HepG2 (cell line): Measurements from ENCODE around the gene MARF1. TPM values are rescaled to one million over a fixed set of nuclear protein-coding genes. Genes with fewer than 3 reads are reported as not detected.

Experiments used
- DRAP1 ChIP-seq: IDR thresholded peaks from 2 replicates; pipeline ENCODE4 v1.6.1; 2016; ENCODE audit warnings: missing genetic modification reagents, missing compliant biosample characterization
- GLMP ChIP-seq: sonication (generic); formaldehyde crosslinking; IDR thresholded peaks from 2 replicates; pipeline ENCODE4 v1.9.0; 2021; ENCODE audit warnings: missing genetic modification reagents, mild to moderate bottlenecking, borderline replicate concordance
- HNF4A ChIP-seq: sonication (generic); formaldehyde crosslinking; IDR thresholded peaks from 2 replicates; pipeline ENCODE4 v1.4.0; 2020; ENCODE audit warnings: missing genetic modification reagents
- MXD3 ChIP-seq: IDR thresholded peaks from 2 replicates; pipeline ENCODE4 v1.6.1; 2016; ENCODE audit warnings: mild to moderate bottlenecking, missing biosample characterization, missing genetic modification reagents
- NRL ChIP-seq: sonication (generic); formaldehyde crosslinking; IDR thresholded peaks from 2 replicates; pipeline ENCODE4 v1.5.0; 2020; ENCODE audit warnings: missing genetic modification reagents, mild to moderate bottlenecking, moderate library complexity, borderline replicate concordance
- RARA ChIP-seq: IDR thresholded peaks from 2 replicates; pipeline ENCODE4 v1.6.1; 2016; ENCODE audit warnings: missing genetic modification reagents, missing compliant biosample characterization
- SOX13 ChIP-seq, 3 experiments: fragments of 450-650 bp in 1 of 3; sonication (generic) in 1 of 3; formaldehyde crosslinking in 1 of 3; IDR thresholded peaks in 2 of 3; conservative IDR thresholded peaks in 1 of 3; 2 replicates each; pipeline versions ENCODE4 v1.5.0 to v1.6.1; 2016 to 2020; ENCODE audit warnings: antibody characterized with exemption in 1 of 3, mild to moderate bottlenecking in 1 of 3, missing compliant biosample characterization in 1 of 3, missing genetic modification reagents in 1 of 3, moderate library complexity in 1 of 3
- SOX5 ChIP-seq: IDR thresholded peaks from 2 replicates; pipeline ENCODE4 v1.6.1; 2016; ENCODE audit warnings: borderline replicate concordance
- ZBTB42 ChIP-seq: sonication (generic); formaldehyde crosslinking; IDR thresholded peaks from 2 replicates; pipeline ENCODE4 v1.5.0; 2020; ENCODE audit warnings: mild to moderate bottlenecking, missing genetic modification reagents
- ZNF136 ChIP-seq: sonication (generic); formaldehyde crosslinking; IDR thresholded peaks from 2 replicates; pipeline ENCODE4 v1.8.1; 2022; ENCODE audit warnings: low read depth, mild to moderate bottlenecking, moderate library complexity, missing genetic modification reagents
- ZNF34 ChIP-seq: sonication (generic); formaldehyde crosslinking; IDR thresholded peaks from 2 replicates; pipeline ENCODE4 v1.4.0; 2020; ENCODE audit warnings: mild to moderate bottlenecking, missing genetic modification reagents, borderline replicate concordance
- ZNF709 ChIP-seq: sonication (generic); formaldehyde crosslinking; IDR thresholded peaks from 2 replicates; pipeline ENCODE4 v1.5.0; 2020; ENCODE audit warnings: mild to moderate bottlenecking, missing genetic modification reagents
- ZNF816 ChIP-seq: sonication (generic); formaldehyde crosslinking; IDR thresholded peaks from 2 replicates; pipeline ENCODE4 v1.8.0; 2022; ENCODE audit warnings: missing genetic modification reagents, mild to moderate bottlenecking, borderline replicate concordance
- ZNF891 ChIP-seq: sonication (generic); formaldehyde crosslinking; IDR thresholded peaks from 2 replicates; pipeline ENCODE4 v1.5.0; 2020; ENCODE audit warnings: mild to moderate bottlenecking, missing genetic modification reagents
- polyA plus RNA-seq, 8 experiments: library from polyadenylated mRNA; depleted of rRNA in 3 of 8; stranded (reverse) in 7 of 8; unstranded in 1 of 8; fragments of >200 nt; fragmentation: Illumina TruSeq in 4 of 8; extraction: Trizol in 4 of 8; gene quantifications; 2 replicates each; pipeline versions ENCODE4 v1.2.1 to v1.2.3, GENCODE V29; 2011 to 2016; ENCODE audit warnings: low read depth in 4 of 8, missing spikeins in 1 of 8, mixed read lengths in 1 of 8; ENCODE audit not compliant: insufficient read depth in 1 of 8
- total RNA-seq, 5 experiments: library from RNA; depleted of rRNA; stranded (reverse); fragments of >200 nt; fragmentation: Illumina TruSeq; extraction: Trizol; gene quantifications; 2 replicates each; pipeline ENCODE4 v1.2.3, GENCODE V29; 2016; ENCODE audit warnings: low read depth in 1 of 5
- TF ChIP-seq, protein P1 (sequence below): sonication (generic); formaldehyde crosslinking; IDR thresholded peaks from 2 replicates; pipeline ENCODE4 v1.4.0; 2020; ENCODE audit warnings: missing genetic modification reagents; ENCODE audit errors: not compliant biosample characterization
- TF ChIP-seq, protein P2 (sequence below): sonication (generic); formaldehyde crosslinking; IDR thresholded peaks from 2 replicates; pipeline ENCODE4 v1.8.0; 2022; ENCODE audit warnings: mild to moderate bottlenecking, missing genetic modification reagents, borderline replicate concordance
- TF ChIP-seq, protein P3 (sequence below): IDR thresholded peaks from 2 replicates; pipeline ENCODE4 v1.6.1; 2016; ENCODE audit warnings: missing compliant biosample characterization, missing genetic modification reagents, borderline replicate concordance

The MARF1 gene
- total and polyA plus RNA-seq, 2 of the 13 experiments (the other 11 are each of a cell fraction or from before 2014, with no cell fraction given), result 8.7 to 20.7 TPM

DNA sequence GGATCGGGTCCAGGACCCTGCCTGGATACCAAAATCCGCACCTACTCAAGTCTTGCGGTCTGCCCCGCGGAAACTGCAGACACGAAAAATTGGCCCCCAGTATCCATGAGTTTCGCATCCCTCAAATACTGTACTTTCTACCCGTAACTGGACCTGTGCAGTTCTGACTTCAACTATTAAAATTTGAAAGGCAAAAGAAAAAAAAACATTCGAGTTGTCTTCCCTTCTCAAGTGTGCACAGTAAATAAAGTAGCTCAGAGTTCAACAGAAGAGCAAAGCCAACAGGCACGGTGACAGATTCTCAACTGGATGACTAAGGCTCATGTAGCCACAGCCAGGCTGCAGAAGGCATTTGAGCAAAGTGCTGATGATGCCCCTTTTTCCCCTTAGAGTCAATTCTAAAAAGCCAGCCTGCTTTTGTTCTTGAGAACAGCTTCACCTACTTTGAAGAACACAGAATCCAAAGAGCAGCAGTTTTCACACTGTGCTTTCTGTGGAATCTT lies 32.5 kb downstream of the MARF1 start (continued):
- TF ChIP-seq DRAP1 (CRISPR knock-in tag) (peak; percentile 78), ZNF891 (no peak), ZNF816 (CRISPR knock-in tag) (no peak), SOX5 (CRISPR knock-in tag) (peak; percentile 75; the same call in 1 of the 2 replicates), NRL (CRISPR knock-in tag) (no peak), ZNF709 (no peak), SOX13 (IDR thresholded peaks at IDR 0.05) (no peak), SOX13 (CRISPR knock-in tag; conservative IDR thresholded peaks at IDR 0.05 in 1 of 2, IDR thresholded peaks at IDR 0.05 in 1 of 2) (peak in 1 of 2 experiments; percentile 73; a peak in 2 of 4 replicates), ZBTB42 (CRISPR knock-in tag) (no peak), RARA (CRISPR knock-in tag) (peak; percentile 97), GLMP (CRISPR knock-in tag) (no peak), ZNF34 (peak; percentile 71; the same call in 1 of the 2 replicates), ZNF136 (CRISPR knock-in tag) (peak; percentile 83; the same call in 1 of the 2 replicates), MXD3 (CRISPR knock-in tag) (no peak), HNF4A (CRISPR knock-in tag) (peak; percentile 90)
- TF ChIP-seq, protein P1, sequence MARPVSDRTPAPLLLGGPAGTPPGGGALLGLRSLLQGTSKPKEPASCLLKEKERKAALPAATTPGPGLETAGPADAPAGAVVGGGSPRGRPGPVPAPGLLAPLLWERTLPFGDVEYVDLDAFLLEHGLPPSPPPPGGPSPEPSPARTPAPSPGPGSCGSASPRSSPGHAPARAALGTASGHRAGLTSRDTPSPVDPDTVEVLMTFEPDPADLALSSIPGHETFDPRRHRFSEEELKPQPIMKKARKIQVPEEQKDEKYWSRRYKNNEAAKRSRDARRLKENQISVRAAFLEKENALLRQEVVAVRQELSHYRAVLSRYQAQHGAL (CRISPR knock-in tag), result no peak
- TF ChIP-seq, protein P2, sequence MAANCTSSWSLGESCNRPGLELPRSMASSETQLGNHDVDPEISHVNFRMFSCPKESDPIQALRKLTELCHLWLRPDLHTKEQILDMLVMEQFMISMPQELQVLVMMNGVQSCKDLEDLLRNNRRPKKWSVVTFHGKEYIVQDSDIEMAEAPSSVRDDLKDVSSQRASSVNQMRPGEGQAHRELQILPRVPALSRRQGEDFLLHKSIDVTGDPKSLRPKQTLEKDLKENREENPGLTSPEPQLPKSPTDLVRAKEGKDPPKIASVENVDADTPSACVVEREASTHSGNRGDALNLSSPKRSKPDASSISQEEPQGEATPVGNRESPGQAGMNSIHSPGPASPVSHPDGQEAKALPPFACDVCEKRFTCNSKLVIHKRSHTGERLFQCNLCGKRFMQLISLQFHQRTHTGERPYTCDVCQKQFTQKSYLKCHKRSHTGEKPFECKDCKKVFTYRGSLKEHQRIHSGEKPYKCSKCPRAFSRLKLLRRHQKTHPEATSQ (CRISPR knock-in tag), result no peak
- TF ChIP-seq, protein P3, sequence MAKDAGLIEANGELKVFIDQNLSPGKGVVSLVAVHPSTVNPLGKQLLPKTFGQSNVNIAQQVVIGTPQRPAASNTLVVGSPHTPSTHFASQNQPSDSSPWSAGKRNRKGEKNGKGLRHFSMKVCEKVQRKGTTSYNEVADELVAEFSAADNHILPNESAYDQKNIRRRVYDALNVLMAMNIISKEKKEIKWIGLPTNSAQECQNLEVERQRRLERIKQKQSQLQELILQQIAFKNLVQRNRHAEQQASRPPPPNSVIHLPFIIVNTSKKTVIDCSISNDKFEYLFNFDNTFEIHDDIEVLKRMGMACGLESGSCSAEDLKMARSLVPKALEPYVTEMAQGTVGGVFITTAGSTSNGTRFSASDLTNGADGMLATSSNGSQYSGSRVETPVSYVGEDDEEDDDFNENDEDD, result peak; percentile 10; the same call in 1 of the 2 replicates
